ENCODE results near the gene CFL2. TPM values are rescaled to one million over a fixed set of nuclear protein-coding genes. Genes with fewer than 3 reads are reported as not detected.
A peak's percentile ranks its signal among the peaks of the same experiment; 100 is the strongest.

Gene CFL2
- total and polyA plus RNA-seq, 2 of the 13 experiments (the other 11 are each of a cell fraction or from before 2014, with no cell fraction given) = 114 to 158 TPM

DNA sequence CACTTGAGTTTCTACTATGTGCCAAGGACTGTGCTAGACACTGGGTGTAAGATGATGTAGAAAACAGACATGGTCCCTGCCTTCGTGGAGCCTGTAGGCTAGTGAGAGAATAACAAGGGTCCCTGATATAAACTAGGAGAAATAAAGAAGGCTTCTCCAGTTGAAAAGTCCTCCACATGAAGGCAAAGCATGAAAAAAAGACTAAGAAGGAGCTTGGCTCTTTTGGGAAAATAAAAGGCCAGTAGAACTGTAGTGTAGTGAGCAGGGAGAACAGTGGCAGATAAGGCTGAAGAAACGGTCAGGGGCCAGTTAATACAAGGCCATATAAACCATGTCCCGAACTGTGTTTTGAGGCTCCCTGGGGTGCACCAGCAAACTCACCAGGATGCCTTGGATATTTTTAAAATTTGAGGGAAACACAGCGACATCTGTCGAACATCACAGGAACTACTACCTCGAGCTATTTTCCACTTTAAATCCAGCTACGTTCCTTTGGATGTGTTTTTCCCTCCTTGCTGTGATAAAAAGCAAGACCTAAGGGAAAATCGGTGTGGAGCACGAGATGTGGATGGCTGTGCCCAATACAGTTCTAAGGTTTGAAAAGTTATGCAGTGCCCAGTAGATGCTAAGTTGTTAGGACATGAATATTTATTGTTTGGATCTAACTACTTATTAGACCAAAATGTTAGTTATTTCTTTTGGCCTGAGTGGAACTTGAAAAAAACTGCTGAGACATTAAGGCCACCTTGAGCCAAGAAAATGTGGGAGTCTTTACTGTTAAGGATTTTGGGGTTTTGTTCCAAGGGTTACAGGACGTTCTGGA, 8.5 kb upstream of the CFL2 start (continued):
- TF ChIP-seq, protein P1, sequence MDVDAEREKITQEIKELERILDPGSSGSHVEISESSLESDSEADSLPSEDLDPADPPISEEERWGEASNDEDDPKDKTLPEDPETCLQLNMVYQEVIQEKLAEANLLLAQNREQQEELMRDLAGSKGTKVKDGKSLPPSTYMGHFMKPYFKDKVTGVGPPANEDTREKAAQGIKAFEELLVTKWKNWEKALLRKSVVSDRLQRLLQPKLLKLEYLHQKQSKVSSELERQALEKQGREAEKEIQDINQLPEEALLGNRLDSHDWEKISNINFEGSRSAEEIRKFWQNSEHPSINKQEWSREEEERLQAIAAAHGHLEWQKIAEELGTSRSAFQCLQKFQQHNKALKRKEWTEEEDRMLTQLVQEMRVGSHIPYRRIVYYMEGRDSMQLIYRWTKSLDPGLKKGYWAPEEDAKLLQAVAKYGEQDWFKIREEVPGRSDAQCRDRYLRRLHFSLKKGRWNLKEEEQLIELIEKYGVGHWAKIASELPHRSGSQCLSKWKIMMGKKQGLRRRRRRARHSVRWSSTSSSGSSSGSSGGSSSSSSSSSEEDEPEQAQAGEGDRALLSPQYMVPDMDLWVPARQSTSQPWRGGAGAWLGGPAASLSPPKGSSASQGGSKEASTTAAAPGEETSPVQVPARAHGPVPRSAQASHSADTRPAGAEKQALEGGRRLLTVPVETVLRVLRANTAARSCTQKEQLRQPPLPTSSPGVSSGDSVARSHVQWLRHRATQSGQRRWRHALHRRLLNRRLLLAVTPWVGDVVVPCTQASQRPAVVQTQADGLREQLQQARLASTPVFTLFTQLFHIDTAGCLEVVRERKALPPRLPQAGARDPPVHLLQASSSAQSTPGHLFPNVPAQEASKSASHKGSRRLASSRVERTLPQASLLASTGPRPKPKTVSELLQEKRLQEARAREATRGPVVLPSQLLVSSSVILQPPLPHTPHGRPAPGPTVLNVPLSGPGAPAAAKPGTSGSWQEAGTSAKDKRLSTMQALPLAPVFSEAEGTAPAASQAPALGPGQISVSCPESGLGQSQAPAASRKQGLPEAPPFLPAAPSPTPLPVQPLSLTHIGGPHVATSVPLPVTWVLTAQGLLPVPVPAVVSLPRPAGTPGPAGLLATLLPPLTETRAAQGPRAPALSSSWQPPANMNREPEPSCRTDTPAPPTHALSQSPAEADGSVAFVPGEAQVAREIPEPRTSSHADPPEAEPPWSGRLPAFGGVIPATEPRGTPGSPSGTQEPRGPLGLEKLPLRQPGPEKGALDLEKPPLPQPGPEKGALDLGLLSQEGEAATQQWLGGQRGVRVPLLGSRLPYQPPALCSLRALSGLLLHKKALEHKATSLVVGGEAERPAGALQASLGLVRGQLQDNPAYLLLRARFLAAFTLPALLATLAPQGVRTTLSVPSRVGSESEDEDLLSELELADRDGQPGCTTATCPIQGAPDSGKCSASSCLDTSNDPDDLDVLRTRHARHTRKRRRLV (CRISPR knock-in tag; IDR thresholded peaks at IDR 0.05) = no peak
- TF ChIP-seq SRSF4 (IDR thresholded peaks at IDR 0.05; ENCODE audit: low read depth, low read length, poor library complexity, severe bottlenecking) (no peak), SRF (IDR thresholded peaks at IDR 0.05; ENCODE audit: low read depth, low read length) (no peak), ARHGAP35 (CRISPR knock-in tag; IDR thresholded peaks at IDR 0.05; ENCODE audit: borderline replicate concordance) (no peak), ZNF564 (CRISPR knock-in tag; IDR thresholded peaks at IDR 0.05) (no peak), TBX3 (IDR thresholded peaks at IDR 0.05; ENCODE audit: borderline replicate concordance) (no peak), RAD21 (CRISPR knock-in tag; IDR thresholded peaks at IDR 0.05) (peak; percentile 90), ELF3 (CRISPR knock-in tag; IDR thresholded peaks at IDR 0.05) (peak; percentile 54), RXRA (CRISPR knock-in tag; IDR thresholded peaks at IDR 0.05) (no peak), ATF7-NPFF (CRISPR knock-in tag; IDR thresholded peaks at IDR 0.05; ENCODE audit: low read depth) (no peak), TMF1 (CRISPR knock-in tag; IDR thresholded peaks at IDR 0.05; ENCODE audit: low read depth) (no peak), SRSF1 (optimal IDR thresholded peaks at IDR 0.05; ENCODE audit: low read depth, low read length) (no peak), TAF15 (IDR thresholded peaks at IDR 0.05; ENCODE audit: low read depth, low read length, poor library complexity, severe bottlenecking) (no peak), ZNF557 (CRISPR knock-in tag; IDR thresholded peaks at IDR 0.05) (no peak), ZNF282 (IDR thresholded peaks at IDR 0.05; ENCODE audit: partially characterized antibody) (no peak)
- TF ChIP-seq, protein P2, sequence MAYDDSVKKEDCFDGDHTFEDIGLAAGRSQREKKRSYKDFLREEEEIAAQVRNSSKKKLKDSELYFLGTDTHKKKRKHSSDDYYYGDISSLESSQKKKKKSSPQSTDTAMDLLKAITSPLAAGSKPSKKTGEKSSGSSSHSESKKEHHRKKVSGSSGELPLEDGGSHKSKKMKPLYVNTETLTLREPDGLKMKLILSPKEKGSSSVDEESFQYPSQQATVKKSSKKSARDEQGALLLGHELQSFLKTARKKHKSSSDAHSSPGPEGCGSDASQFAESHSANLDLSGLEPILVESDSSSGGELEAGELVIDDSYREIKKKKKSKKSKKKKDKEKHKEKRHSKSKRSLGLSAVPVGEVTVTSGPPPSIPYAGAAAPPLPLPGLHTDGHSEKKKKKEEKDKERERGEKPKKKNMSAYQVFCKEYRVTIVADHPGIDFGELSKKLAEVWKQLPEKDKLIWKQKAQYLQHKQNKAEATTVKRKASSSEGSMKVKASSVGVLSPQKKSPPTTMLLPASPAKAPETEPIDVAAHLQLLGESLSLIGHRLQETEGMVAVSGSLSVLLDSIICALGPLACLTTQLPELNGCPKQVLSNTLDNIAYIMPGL (CRISPR knock-in tag; IDR thresholded peaks at IDR 0.05; ENCODE audit: borderline replicate concordance in 1 of 2, low read depth in 1 of 2) = peak; percentile 67 to 72; a peak in 2 of 4 replicates
- TF ChIP-seq, protein P3, sequence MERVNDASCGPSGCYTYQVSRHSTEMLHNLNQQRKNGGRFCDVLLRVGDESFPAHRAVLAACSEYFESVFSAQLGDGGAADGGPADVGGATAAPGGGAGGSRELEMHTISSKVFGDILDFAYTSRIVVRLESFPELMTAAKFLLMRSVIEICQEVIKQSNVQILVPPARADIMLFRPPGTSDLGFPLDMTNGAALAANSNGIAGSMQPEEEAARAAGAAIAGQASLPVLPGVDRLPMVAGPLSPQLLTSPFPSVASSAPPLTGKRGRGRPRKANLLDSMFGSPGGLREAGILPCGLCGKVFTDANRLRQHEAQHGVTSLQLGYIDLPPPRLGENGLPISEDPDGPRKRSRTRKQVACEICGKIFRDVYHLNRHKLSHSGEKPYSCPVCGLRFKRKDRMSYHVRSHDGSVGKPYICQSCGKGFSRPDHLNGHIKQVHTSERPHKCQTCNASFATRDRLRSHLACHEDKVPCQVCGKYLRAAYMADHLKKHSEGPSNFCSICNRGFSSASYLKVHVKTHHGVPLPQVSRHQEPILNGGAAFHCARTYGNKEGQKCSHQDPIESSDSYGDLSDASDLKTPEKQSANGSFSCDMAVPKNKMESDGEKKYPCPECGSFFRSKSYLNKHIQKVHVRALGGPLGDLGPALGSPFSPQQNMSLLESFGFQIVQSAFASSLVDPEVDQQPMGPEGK (CRISPR knock-in tag; IDR thresholded peaks at IDR 0.05) = no peak
- TF ChIP-seq, protein P4, sequence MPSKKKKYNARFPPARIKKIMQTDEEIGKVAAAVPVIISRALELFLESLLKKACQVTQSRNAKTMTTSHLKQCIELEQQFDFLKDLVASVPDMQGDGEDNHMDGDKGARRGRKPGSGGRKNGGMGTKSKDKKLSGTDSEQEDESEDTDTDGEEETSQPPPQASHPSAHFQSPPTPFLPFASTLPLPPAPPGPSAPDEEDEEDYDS (CRISPR knock-in tag; IDR thresholded peaks at IDR 0.05) = no peak
- TF ChIP-seq, protein P5, sequence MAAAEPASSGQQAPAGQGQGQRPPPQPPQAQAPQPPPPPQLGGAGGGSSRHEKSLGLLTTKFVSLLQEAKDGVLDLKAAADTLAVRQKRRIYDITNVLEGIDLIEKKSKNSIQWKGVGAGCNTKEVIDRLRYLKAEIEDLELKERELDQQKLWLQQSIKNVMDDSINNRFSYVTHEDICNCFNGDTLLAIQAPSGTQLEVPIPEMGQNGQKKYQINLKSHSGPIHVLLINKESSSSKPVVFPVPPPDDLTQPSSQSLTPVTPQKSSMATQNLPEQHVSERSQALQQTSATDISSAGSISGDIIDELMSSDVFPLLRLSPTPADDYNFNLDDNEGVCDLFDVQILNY (CRISPR knock-in tag; conservative IDR thresholded peaks at IDR 0.05) = no peak

Measured in HepG2 (cell line).